GM15510 (cell line): ENCODE data around the gene WWC1.

ENCODE experiments used
- POLR2A ChIP-seq: IDR thresholded peaks from 3 replicates; pipeline ENCODE4 v1.6.1; 2011; ENCODE audit warnings: borderline replicate concordance; ENCODE audit not compliant: insufficient read length; ENCODE audit errors: extremely low read depth

The WWC1 gene

DNA sequence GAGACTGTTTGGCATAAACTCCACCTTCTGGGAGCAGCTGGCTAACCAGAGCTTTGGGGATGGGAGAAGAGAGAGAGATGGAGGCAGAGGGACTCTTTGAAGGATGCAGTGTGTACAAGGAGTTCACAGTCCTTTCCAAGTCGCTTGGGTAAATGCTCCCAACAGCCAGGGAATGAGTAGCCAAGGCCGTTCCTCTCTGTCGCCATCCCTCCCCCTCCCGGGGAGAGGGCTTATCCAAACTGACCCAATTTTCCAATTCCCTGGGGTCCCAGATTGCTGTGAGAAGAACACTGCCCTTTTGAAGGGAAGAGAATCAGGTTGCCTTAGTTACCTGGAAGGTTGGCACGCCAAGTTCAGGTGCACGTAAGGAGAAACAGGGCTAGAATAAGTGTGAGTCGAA, 7.9 kb downstream of the WWC1 start:
- no peak for TF ChIP-seq POLR2A

DNA sequence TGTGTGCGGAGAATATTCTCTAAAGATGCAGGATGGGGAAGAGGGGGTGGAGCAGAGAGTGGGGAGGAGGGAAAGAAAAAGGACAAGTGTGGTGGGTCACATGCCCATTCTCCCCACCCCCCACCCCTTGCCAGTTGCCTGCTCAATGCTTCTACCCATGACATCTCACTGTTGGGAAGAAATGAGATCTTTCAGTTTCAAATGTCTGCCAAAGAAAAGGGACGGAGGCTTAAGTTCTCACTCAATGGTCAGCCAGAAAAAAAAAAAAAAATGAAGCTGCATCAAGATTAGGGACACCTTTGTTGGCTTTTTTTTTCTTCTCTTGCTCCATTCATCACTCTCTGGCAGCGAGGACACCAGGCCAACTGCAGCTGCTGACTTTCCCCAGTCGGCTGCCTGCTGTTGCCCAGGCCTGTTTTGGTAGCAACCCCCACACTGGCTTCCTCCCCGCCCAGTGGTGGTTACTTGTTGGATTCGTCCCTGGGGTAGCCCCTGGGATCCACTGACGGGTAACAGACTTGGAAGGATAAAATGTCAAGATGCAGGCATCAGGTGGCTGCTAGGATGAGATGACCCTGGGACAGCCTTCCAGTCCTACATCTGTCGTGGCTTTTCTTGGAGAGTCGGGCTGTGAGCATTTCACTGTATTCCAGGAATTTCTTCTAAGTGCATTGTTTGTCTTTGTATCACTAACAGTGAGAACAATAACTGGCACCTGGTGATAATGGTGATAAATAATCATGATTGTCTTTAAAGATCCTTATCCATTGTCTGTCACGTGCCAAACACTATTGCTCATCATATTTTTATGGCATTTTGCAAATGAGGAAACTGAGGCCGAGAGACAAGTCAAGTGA, 9.1 kb downstream of the WWC1 start:
- TF ChIP-seq POLR2A: no peak

DNA sequence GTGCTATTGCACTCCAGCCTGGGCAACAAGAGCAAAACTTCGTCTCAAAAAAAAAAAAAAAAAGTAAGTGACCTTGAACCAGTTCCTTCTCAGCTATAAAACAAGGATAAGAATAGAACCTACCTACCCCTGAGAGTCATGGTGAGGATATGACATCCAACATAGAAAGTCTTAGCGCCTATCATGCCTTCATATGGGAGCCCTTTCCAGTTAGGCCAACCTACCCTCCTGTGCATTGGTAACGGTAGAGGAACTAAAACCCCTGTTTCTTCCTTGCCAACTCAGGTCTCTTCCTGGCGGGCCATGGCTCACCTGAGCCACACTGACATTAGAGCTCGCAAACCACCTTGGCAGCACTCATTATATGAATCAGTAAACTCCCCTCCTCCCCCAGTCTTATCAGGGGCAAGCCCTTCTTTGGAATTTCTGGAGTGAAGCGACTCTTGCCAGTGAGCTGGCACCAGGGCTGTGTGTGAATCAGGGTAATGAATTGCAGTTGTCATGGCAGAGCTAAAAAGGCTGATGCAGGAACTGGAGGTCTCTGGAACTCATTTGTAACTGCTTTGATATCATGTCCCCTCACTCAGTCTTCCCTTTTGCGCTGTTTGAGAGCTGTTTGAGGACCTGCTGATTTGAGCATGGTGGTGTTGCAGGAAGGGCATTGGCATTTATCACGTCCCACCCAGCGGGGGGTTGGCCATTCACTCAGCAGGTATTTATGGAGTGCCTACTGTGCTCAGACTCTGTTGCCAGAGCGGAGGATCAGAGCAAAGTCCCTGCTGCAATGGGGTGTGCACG, 10.3 kb downstream of the WWC1 start:
- TF ChIP-seq POLR2A: no peak

DNA sequence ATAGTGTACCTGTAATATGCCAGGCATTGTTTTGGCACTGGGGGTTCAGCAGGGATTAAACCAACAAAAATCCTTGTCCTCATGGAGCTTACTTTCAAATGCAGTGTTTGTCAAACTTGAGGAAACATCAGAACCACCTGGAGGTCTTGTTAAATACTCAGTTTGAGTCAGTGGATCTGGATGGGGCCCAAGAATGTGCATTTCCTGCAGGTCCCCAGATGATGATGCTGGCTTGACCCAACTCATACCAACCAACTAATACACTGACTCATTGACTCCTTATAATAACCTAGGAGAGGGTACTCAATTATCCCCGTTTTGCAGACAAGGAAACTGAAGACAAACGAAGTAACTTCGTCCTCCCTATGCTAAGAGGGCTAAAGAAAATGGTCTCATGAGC, 11.3 kb downstream of the WWC1 start:
- no peak for TF ChIP-seq POLR2A

DNA sequence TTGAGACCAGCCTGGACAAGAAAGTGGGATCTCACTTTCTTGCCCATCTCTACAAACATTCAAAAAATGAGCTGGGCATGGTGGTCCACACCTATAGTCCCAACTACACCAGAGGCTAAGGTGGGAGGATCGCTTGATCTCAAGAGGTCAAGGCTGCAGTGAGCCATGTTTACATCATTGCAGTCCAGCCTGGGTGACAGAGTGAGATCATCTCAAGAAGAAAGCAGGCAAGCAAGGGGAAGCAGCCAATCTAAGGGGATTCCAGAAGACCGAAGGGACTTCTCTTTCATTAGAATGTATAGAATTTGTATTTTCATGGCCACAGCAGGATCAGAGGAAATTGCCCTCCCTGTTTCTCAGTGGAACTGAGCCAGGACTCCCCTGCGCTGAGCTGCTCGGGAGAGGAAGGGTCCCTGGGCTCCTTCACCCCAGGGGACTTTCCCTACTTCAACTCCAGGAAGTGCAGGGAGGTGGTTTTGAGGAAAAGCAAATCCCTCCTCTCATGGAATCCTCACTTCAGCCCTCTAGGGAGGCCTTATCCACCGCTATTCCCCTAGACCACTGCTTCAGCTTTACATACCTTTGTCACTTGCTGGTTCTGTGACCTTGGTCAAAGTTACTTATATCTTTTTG, 12.1 kb downstream of the WWC1 start:
- no peak for TF ChIP-seq POLR2A

DNA sequence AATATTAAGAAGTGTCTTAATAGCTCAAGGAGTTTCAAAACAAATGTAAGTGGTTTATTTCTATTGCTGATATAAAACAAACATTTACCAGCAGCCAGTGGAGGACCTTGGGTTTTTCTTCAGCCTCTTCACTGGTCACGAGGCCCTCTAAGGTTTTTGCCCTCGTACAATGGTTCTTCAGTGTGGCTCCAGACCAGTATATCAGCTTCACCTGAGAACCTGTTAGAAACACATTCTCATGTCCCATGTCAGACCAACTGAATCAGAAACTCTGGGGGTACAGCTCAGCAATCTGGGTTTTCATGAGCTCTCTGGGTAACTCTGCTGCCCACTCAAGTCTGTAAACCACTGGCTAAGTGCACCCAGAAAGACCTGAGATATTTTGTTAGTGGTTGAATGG, 12.9 kb downstream of the WWC1 start:
- no peak for TF ChIP-seq POLR2A

DNA sequence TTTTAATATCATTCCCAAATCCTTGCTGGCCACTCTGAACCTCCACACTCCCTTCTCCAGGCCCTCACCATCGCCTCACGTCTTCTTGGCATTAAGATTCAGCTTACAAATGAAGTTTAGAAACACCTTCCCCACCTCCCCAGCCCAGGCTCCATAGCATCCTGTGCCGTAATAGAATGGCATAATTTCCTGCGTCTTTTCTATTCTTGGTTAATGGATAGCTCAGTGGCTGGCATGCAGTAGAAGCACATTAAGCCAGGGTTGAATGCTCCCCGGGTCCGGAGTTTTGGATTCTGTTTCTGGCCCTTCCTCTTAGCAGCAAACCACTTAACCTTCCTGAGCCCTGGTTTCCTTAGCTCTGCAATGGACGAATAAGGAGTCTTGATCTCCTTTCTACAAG, 13.8 kb downstream of the WWC1 start:
- TF ChIP-seq POLR2A: no peak

DNA sequence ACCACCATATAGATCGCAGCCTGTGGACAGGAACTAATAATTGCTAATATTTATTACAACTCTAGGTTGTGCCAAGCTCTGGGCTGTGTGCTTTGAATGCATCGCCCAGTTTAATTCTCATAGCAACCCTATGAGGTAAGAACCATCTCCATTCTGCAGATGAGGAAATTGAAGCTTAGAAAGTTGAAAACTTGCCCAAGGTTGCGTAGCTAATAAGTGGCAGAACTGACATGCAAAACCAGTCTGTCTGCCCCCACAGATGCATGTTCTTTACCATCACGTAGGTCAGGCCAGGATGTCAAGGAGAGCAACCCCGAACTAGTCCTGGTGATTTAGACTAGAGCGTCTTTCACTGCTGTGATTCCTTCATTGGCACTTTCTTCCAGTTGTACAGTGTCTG, 15.6 kb downstream of the WWC1 start:
- no peak for TF ChIP-seq POLR2A

DNA sequence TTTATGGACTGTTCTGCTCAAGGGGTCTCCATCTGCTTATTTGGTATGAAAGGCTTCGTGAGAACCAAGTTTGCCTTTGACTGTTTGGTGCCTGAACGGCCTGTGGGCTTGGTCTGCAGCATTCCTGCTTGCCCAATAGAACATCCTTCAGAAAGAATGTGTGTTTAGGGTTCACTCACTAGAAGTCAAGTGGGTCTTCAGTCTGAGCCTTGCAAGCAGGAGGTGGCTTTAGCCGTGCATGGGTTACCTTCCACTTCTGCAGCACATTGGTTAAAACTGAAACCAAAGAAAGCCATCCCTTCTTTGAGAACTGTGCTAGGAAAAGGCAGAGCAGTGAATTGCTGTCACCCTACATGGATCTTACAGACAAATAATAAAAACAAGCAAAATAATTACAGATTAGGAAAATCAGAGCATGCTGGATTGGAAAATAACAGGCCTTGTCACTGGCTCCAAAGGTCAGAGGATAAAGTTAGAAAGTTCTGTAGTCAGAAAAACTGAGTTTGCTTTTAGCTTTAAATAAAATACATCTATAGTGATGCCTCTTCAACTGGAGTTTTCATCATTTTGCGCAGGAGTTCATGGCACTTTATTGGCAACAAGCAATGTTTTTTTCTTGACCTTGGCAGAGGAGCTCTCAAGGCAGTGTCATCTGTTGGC, 16.6 kb downstream of the WWC1 start:
- no peak for TF ChIP-seq POLR2A

DNA sequence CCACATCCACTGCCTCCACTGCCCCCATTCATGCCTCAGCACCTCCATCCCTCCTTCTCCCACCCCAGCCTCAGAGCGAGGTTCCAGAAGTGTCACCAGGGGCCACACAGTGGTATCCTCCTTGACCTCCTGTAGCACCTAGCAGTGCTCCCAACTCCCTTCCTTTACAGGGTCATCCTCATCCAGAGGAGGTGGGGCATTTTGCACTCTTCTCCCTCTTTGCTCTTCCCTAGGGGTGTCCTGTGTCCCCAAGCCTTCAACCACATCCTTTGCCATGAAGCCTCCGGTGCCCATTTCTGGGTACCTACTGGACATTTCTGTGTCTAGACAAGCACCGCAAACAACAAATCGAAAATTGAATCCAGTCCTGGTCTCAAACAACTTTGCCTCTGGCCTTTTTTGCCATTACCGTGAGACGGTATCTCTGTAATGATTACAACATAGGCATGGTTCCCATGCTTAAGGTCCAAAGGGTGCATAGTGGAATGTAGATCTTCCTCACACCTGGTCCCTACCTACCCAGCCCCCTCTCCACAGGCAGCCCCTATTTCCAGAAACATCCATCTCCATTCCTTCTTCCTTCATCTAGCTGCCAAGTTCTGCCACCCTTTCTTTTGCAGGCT, 17.6 kb downstream of the WWC1 start:
- no peak for TF ChIP-seq POLR2A

DNA sequence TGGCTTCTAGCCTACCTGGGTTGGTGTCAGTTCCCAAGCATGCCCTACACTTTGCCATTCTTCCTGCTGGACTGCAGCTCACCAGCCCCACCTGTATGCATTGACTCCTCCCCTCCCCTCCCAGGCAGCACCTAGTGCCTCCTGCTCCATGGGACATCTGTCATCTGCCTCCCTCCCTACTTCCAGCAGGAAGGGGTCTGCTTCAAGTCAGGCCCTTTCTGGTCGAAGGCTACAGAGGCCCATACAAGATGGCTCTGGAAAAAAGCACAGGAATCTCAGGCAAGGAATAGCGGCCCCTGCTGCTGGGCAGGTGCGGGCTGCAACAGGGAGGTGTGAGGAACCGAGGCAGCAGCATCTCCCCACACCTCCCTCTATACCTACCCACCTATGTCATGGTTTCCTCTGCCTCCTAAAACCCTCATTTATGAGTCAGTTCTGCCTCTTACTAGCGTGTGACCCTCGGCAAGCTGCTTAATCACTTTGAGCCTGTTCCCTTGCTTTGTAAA, 19.7 kb downstream of the WWC1 start:
- TF ChIP-seq POLR2A: no peak

DNA sequence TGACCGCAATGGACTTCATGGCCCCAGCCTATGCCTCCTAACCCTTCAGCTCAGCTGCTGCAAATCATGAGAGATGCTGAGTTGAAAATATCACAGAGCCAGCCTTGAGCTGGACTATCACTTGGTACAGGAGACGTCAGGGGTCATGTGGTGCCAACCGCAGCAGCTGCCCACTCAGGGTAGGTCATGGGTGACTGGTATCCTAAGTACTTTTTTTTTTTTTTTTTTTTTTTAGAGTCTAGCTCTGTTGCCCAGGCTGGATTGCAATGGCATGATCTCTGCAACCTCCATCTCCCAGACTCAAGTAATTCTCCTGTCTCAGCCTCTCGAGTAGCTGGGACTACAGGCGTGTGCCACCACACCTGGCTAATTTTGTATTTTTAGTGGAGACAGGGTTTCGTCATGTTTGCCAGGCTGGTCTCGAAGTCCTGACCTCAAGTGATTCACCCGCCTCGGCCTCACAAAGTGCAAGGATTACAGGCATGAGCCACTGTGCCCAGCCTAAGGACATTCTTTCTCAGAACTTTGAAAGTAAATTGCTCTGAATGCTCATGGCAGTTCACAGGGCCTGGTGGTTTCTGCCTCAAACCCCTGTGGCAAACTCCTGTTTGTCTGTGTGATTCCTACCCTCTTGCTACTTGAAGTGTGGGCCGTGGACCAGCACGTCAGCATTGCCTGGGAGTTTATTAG, 21.3 kb downstream of the WWC1 start:
- TF ChIP-seq POLR2A: no peak

DNA sequence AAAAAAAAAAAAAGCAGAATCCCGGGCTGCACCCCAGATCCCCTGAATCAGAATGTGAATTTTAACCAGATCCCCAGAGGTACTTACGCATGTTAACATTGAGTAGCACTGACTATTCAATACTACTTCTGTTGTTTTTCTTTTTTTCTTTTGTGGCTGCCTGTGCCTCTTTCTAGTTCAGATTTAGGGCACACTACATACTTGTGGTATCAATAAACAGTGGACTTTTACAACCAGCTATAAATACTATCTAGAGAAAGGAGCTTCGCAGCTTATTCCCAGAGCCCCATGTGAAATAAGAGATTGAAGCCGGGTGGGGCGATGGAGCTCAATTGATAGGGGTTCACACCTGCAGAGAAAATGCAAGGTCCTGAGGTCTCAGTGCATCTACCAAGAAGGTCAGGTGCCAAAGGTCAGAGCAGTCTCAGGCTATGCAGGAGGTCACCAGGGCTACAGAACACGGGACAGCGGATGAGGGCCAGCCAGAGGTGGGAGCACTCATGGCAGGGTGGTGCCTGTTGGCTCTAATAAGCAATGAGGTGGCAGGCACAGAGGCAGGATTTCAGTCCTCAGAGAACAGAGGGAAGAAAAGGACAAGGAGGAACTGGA, 22.3 kb downstream of the WWC1 start:
- TF ChIP-seq POLR2A: no peak
